ENCODE data around the gene GNAS.
A peak's percentile ranks its signal among the peaks of the same experiment; 100 is the strongest.

The GNAS gene

DNA sequence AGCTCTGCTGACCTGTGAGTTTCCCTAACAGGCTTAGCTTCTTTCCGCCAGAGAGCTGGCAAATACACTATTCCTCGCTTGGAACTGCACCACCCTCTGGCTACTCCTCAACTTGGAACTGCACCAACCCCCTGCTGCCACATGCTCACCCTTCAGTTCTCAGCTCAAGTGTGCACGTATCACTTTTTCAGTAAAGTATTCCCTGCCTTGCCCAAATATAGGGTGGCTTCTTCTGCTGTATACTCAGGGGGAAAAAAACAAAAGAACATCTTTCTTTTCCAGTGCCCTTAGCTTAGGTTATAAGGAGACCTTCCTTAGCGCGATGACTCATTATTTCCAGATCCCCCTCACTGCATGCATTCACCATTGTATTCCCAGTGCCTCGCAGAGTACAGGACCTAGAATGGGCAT lies 23.0 kb upstream of the GNAS start:
- no peak for DNase-seq

DNA sequence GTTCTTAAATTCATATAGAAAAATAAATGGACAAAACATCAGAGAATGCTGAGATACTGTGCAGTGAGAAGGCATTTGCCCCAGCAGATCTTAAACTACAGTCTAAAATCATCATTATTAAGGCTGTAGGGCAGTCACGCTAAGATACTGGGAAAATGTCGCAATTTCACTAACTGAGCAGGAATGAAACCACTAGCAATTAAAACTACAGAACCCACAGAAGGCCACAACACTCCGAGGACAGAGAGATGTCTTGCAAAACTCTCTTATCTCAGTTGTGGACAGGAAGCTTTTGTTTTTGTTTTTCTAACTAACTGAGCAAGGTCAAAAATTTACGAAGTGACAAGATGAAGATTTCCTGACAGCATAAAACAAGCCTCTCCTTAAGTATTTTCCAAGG lies 20.1 kb upstream of the GNAS start:
- no peak for DNase-seq

DNA sequence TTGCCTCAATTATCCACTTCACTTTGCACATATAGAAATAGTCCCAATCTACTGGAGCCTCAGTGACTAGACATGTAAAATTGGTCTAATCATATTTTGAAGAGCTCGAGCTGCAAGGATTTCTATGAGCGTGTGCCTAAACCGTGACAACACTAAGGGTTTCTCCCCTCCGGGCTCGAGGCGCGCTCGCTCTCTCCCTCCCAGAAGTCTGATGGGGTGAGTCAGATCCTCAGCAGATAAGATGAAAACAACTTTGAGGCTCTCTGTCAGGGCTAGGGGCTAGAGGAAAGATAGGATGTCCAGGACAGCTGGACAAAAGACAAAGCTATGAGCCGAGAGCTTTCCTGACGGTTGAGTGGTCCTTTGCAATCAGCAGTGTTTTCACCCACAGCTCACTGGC lies 18.6 kb upstream of the GNAS start:
- peak; percentile 47 for DNase-seq

DNA sequence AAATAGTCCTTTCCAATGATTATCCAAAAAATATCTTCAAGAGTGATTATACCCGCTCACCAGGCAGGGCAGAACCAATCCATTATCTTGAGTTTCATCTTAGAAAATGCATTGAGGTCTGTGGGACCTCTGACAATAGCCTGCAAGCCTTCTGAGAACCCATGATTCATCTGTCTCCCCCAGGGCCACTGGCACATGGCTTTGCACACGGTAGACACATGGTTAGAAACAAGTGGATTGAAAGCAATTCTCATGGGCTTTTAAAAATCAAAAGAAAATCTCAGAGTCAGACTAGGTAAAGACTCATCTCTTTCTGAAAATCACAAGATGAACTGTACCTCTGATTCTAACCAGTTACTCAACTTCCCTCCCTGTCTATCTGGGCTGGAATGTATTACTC lies 17.3 kb upstream of the GNAS start:
- no peak for DNase-seq

DNA sequence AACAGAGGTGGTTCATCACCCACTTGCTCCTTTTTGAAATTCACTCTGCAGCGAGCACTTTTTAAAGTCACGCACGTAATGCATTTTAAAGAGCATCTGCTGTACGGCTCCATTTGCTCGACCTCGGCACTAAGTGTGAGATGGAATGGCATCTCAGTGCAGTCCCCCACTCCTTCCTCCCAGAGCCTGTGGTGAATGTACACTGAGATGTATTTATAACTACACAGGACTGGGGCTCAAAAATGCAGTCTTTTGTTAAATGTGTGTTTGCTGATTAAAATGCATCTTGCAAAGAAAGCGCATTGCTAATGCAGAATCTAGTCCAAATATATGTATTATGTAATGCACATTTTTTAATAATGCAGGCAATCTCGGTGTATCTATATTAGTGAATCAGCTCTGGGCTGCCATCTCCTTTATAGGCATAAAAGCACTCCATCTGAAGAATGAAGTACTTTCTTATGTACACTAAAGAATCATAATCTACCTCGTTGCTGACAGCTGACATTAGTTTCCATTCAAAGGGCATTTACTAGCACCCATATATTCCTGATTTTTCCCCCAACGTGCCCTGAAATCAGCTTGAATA lies 15.8 kb upstream of the GNAS start:
- DNase-seq: no peak

DNA sequence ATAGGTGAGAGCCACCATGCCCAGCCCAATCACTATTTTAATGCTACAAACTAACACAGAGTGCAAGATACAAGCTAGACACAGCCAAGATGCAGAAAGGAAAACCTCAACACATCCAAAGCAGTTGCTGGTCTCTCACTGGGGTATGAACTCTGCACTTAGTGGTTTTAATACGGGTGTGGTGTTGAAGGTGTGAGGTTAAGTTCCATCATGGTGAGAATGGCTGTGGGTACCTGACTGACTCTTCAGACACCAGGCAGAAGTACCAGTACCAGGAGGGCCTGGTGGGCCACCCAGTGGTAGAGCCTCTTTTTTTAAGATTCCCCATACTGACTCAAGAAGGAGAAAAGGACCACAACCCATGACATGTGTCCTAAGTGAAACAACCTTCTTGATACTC lies 14.8 kb upstream of the GNAS start:
- no peak for DNase-seq

DNA sequence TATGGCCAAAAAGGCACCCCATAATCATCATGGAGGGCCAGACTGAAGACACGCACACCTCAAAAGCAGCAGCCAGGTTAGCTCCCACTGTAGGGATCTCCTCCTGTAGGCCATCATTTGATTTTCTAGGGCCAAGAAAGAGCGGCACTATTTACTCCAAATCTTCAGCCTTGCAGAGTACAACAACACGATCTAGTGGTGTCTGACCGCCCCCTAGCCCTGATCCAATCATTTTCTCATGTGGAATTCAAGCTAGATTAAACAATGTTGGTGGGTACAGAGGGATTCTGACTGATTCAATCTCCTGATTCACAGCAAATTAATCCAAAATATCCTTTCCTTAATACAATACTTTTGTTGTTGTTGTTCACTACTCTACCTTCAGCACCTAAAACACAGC lies 14.3 kb upstream of the GNAS start:
- no peak for DNase-seq

DNA sequence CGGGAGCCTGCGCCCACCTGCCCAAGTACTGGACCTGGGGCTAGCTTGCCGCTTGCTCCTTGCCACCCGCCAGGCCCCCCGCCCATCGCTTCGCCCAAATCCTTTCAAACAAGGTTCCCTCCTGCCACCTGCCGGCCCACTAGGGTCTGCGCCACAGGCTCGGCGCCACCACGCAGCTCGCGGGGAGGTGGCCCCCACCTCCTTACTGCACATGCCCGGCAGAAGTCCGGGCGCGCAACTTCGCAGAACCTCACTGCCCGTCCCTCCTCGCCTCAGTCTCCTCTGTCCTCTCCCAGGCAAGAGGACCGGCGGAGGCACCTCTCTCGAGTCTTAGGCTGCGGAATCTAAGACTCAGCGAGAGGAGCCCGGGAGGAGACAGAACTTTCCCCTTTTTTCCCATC lies 13.0 kb upstream of the GNAS start:
- DNase-seq: no peak

DNA sequence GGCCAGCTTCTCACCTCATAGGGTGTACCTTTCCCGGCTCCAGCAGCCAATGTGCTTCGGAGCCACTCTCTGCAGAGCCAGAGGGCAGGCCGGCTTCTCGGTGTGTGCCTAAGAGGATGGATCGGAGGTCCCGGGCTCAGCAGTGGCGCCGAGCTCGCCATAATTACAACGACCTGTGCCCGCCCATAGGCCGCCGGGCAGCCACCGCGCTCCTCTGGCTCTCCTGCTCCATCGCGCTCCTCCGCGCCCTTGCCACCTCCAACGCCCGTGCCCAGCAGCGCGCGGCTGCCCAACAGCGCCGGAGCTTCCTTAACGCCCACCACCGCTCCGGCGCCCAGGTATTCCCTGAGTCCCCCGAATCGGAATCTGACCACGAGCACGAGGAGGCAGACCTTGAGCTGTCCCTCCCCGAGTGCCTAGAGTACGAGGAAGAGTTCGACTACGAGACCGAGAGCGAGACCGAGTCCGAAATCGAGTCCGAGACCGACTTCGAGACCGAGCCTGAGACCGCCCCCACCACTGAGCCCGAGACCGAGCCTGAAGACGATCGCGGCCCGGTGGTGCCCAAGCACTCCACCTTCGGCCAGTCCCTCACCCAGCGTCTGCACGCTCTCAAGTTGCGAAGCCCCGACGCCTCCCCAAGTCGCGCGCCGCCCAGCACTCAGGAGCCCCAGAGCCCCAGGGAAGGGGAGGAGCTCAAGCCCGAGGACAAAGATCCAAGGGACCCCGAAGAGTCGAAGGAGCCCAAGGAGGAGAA lies 12.3 kb upstream of the GNAS start:
- DNase-seq: no peak

DNA sequence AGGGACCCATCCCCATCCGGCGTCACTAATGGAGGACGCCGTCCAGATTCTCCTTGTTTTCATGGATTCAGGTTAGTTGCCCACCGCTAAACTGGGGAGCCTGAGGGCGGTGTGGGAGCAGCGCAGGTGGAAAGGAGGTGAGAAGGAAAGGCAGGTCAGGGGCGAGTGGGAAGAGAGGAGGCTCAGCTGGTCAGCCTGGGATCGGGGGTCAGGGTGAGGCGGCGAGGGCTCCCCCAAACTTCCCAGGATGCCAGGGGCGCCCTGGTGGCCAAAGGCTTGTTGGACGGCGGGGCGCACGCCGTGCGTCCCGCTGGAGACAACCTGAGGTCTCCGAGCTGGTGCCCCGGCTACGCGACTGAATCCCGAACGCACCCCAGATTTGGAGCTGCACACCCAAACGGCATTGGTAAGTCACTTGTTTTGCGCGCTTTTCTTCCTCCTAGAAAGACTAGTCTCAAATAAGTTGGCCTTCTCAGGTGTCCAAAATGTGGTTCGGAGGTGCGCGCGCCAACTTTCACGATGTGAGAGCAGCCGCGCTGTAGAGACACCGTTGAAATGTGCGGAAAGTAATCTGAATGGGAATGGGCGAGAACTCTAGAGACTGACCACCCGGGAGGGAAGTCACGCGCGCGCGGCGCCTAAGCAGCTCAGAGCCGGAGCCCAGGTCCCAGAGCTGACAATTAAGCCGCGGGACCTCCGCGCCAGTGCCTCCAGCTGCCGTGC lies 11.5 kb upstream of the GNAS start:
- DNase-seq: no peak

DNA sequence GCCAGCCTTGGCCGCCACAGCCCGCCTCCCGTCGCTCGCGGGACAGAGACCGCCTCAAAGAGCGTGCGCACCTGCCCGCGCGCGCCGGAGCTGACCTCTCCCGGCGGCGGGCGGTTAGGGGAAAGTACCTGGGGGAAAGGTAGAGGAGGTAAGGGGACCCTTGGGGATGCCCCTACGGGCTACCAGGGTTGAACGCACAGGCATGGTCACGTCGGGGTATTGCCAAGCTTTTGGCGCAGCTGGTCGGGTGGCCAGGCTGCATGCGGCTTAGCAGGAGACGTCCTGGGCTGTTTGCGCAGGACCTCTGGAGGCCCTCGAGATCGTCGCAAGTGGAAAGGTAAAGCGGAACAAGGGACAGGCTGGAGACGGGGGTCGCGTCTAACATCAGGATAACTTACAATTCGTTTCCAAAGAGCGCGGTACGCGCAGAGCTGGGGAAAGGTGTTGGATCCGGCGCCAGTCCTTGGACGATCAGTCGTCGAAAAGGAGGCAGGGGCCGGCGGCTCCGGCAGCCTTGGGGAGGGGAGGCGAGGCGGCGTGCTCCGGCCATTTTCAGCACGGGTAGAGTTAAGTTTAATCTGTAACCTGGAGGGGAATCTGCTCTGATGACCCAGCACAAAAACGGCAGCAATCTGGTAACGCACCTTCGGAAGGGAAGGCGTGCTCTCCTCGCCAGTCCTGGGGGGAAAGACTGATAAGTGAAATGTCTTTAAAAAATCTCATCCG lies 10.8 kb upstream of the GNAS start:
- no peak for DNase-seq

DNA sequence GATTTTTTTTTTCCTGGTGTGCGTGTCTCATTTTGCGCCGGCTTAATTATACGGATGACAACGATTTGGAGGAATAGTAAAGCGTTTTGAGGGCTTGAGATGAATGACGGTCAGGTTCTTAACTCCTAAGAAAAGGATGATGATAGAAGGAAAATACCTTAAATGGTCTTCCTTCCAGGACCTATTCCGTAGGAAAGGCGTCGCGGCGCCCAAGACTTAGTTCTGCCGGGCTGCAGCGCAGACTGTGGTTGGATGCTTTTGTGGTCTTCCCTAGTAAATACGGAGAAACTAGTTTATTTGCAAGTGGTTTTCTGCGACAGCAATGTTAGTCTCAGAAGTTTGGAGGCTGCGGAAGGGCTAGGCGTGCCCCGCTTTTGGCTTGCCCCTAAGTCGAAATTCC lies 10.2 kb upstream of the GNAS start:
- no peak for DNase-seq

DNA sequence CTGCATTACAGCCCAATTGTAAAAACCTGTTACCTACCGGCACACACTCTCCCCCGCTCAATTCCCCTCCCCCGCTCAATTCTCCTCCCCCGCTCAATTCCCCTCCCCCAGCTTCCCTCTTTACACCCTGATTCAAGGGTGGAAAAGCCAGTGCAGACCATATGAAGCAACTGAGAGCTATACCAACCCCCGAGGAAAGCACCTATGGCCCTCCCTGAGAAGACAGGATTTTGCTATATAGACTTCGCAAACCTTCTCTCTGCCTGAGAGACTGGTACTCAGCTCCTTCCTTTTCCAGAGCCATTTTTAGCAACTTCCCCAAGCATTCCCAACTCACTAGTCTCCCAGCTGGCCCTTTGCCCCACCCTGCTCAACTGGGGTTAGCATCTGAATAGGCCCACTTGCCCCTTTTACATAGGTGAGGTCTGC lies 9.4 kb upstream of the GNAS start:
- no peak for DNase-seq

DNA sequence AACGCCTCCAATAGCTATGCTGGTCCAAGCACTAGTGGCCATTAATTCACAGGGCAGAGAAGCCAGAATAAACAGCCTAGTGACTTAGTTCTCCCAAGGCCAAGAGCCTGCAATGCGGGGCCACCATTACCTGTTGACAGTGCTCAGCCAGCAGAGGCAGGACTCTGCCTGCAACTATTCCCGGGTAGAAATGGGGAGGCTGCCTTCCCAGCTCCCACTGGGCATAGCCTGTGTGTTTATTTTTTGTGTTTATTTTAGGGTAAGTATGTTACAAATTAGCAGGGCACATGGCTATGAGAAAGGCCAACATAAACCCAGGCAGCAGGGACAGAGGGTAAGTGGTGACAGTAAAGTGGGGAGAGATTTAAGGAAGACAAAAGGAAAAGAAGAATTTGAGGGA lies 6.8 kb upstream of the GNAS start:
- no peak for DNase-seq

DNA sequence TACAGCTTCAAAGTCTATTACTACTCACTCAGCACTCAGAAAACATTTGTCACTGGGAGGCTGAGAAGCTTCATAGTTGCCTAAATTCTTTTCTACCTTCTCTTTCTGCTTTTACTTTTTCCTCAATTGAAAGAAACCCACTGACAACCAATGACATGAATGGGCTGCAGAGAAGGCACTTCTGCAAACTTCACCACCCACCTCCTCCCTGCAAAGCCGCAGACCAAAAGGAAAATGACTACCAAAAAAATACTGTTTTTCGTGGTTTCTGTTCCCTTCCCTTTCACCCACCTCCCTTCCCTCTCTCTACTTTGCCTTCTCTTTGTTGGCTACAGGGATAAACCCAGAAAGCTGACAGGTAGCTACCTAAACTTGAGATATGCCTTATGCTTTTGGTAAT lies 5.1 kb upstream of the GNAS start:
- no peak for DNase-seq

DNA sequence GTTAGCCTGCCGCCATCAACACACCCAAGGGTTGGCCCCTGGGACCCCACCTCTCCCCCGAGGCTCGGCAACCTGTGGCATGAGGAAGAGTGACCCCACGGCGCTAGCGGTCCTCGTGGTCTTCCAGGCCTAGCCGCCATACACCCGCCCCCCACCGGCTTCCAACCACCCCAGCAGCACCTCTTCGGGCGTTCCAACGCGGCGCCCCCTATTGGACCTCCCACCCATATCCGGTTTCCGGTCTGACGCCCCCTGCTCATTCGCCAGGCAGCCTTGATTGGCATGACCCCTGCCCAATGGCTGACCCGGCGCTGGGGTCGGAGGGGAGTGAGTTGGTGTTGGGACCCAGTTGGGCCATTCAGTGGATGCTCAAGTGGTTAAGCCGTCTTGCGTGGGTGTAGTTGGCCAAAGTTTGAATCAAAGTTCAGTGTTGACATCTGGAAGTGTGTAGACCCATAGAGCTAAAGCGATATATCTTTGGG lies 1.8 kb upstream of the GNAS start, which contains the start of gene GNAS-AS1:
Gene GNAS-AS1, minus strand, starts transcription at position 210 of the 482 bp plus-strand sequence.
- peak; percentile 2 for DNase-seq

DNA sequence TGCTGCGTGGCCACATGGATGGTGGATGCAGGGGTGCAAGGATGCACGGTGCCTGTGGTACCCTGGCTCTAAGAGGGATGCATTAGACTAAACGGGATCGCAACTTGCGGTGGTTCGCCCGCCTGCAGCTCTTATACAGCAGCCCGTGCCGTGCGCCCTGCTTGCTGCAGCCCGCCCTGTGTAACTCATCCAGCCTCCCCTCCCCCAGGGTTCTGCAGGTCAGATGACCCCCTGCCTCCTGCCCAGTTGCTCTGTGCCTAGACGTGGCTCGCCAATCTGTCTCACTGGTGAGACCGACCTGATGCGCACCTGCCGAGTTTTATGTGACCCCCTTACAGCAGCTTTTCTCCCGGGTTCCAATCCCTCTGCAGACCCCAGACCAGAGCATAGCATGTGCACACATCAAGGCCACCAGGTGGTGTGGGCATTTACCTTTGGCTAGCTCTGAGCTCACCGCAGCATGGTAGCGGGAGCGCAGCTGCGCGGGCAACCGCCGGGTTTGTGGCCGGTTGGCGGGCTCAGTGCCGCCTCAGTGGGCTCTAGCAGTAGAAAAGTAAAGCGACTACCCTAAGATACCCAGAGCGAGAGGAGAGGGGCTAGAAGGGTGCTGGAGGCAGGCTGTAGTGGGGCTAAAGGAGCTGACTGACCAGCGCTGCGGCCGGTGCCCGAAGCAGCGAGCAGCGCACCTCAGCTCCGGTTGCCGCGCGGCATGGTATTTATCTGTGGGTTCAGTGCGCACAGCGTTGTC lies 1.1 kb upstream of the GNAS start:
- no peak for DNase-seq

DNA sequence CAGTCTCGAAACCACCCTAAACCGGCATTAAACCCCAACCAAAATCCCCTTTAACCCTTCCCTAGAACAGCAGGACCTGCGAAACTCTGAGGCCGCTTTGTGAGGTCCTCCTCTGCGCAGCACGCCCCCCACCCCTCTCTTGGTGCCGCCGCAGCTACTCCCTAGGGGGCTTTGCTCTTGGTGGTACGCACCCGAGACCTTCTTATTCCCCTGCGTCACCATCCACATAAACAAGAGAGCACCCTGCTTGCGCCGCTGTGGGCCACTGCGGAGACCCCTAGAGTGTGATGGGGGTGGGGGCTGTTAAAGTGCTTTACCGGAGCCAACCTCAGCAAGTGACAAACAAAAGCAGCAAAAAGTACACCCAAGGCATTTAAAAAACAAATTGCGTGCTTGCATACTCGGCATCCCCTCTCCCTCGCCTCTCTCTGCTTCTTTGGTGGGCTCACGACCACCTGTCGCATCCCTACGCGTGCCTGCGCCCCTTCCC lies 502 bp upstream of the GNAS start:
- DNase-seq: no peak

DNA sequence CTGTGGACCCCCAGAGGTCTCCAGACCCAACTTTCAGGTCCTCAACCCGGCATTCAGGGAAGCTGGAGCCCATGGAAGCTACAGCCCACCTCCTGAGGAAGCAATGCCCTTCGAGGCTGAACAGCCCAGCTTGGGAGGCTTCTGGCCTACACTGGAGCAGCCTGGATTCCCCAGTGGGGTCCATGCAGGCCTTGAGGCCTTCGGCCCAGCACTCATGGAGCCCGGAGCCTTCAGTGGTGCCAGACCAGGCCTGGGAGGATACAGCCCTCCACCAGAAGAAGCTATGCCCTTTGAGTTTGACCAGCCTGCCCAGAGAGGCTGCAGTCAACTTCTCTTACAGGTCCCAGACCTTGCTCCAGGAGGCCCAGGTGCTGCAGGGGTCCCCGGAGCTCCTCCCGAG lies 950 bp downstream of the GNAS start:
- no peak for DNase-seq

DNA sequence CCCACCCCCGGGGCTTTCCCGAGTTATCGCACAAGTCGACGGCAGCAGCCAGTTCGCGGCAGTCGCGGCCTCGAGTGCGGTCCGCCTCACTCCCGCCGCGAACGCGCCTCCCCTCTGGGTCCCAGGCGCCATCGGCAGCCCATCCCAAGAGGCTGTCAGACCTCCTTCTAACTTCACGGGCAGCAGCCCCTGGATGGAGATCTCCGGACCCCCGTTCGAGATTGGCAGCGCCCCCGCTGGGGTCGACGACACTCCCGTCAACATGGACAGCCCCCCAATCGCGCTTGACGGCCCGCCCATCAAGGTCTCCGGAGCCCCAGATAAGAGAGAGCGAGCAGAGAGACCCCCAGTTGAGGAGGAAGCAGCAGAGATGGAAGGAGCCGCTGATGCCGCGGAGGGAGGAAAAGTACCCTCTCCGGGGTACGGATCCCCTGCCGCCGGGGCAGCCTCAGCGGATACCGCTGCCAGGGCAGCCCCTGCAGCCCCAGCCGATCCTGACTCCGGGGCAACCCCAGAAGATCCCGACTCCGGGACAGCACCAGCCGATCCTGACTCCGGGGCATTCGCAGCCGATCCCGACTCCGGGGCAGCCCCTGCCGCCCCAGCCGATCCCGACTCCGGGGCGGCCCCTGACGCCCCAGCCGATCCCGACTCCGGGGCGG lies 1.6 kb downstream of the GNAS start:
- DNase-seq: no peak

DNA sequence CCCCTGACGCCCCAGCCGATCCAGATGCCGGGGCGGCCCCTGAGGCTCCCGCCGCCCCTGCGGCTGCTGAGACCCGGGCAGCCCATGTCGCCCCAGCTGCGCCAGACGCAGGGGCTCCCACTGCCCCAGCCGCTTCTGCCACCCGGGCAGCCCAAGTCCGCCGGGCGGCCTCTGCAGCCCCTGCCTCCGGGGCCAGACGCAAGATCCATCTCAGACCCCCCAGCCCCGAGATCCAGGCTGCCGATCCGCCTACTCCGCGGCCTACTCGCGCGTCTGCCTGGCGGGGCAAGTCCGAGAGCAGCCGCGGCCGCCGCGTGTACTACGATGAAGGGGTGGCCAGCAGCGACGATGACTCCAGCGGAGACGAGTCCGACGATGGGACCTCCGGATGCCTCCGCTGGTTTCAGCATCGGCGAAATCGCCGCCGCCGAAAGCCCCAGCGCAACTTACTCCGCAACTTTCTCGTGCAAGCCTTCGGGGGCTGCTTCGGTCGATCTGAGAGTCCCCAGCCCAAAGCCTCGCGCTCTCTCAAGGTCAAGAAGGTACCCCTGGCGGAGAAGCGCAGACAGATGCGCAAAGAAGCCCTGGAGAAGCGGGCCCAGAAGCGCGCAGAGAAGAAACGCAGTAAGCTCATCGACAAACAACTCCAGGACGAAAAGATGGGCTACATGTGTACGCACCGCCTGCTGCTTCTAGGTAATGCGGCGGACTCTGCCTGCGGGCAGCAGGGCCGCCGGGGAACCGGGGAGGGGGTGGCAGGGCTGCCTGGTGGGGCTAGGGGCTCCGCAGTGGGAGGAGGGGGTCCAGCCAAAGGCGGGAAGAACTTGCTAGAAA lies 2.3 kb downstream of the GNAS start:
- peak; percentile 12 for DNase-seq

Measured in NCI-H748 treated with DMSO at 0.1 percent for 48 hours (cell line).